ENCODE results near the gene HIP1.

DNA sequence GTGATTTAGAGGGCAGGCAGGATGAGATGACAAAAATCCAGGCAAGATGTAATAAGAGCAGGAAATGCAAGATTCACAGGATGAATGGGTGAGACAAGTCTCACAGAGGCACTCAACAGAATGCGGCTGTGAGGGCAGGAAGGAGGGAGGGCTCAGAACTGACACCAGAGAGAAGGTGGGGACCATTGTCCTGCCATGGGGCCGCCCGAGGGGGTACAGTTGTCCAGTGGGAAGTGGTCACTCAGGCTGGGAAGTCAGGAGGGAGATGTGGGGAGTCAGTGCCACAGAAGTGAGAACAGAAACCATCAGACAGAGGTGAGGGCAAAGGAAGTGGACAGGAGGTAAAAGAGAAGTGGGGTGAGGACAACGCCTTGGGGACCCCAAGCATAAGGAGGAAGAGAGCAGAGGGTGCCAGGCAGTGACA, 8.9 kb downstream of the HIP1 start:
- TF ChIP-seq, protein P1, sequence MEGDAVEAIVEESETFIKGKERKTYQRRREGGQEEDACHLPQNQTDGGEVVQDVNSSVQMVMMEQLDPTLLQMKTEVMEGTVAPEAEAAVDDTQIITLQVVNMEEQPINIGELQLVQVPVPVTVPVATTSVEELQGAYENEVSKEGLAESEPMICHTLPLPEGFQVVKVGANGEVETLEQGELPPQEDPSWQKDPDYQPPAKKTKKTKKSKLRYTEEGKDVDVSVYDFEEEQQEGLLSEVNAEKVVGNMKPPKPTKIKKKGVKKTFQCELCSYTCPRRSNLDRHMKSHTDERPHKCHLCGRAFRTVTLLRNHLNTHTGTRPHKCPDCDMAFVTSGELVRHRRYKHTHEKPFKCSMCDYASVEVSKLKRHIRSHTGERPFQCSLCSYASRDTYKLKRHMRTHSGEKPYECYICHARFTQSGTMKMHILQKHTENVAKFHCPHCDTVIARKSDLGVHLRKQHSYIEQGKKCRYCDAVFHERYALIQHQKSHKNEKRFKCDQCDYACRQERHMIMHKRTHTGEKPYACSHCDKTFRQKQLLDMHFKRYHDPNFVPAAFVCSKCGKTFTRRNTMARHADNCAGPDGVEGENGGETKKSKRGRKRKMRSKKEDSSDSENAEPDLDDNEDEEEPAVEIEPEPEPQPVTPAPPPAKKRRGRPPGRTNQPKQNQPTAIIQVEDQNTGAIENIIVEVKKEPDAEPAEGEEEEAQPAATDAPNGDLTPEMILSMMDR (IDR thresholded peaks at IDR 0.05): no peak
- TF ChIP-seq EZH2 (IDR thresholded peaks at IDR 0.05) (no peak), EZH2phosphoT487 (IDR thresholded peaks at IDR 0.05) (no peak)
